GM19324 (cell line): ENCODE results near the gene LMCD1.

Experiments
- ATAC-seq: cut with Tn5 transposase; IDR thresholded peaks from one replicate; pipeline ENCODE4 v1.9.1; 2021; ENCODE audit warnings: mild to moderate bottlenecking, moderate library complexity; ENCODE audit not compliant: unreplicated experiment, low FRiP score

The LMCD1 gene

GRCh38 chr3:8608041-8608790, 106.6 kb downstream of the LMCD1 start:
- no peak for ATAC-seq

GRCh38 chr3:8608791-8609467, 107.3 kb downstream of the LMCD1 start:
- ATAC-seq = no peak

GRCh38 chr3:8610951-8611350, 109.3 kb downstream of the LMCD1 start:
- ATAC-seq = no peak

- no peak for ATAC-seq
Measured at GRCh38 chr3:8617921-8618320, 116.3 kb downstream of the LMCD1 start.

- no peak for ATAC-seq
Measured at GRCh38 chr3:8618950-8619349, 117.3 kb downstream of the LMCD1 start.

- no peak for ATAC-seq
Measured at GRCh38 chr3:8619548-8619947, 117.9 kb downstream of the LMCD1 start.

- no peak for ATAC-seq
Measured at GRCh38 chr3:8621141-8621540, 119.5 kb downstream of the LMCD1 start.

- no peak for ATAC-seq
Measured at GRCh38 chr3:8621872-8622271, 120.2 kb downstream of the LMCD1 start.

- peak; percentile 87 for ATAC-seq
Measured at GRCh38 chr3:8622873-8623691, 121.5 kb downstream of the LMCD1 start.

GRCh38 chr3:8623741-8624140, 122.1 kb downstream of the LMCD1 start:
- ATAC-seq = no peak
